IPS DF 19.7 (cell line): Measurements from ENCODE around the gene TFPI.

Experiments
- DNase-seq: peaks from one replicate; pipeline ENCODE4 v3.0.0-alpha.2; 2013; ENCODE audit warnings: low read depth, low spot score

The TFPI gene

GRCh38 chr2:187504312-187504921 lies 49.8 kb downstream of the TFPI start:
- DNase-seq = no peak

- no peak for DNase-seq
These were observed 50.5 kb downstream of the TFPI start for GRCh38 chr2:187503700-187504099.

- DNase-seq = no peak
These were observed 51.8 kb downstream of the TFPI start for GRCh38 chr2:187502467-187502866.

GRCh38 chr2:187500585-187501359 lies 53.5 kb downstream of the TFPI start:
- DNase-seq = no peak

GRCh38 chr2:187499941-187500532 lies 54.2 kb downstream of the TFPI start:
- no peak for DNase-seq

- DNase-seq = no peak
These were observed 56.3 kb downstream of the TFPI start for GRCh38 chr2:187497858-187498463.

GRCh38 chr2:187497140-187497539 lies 57.1 kb downstream of the TFPI start:
- DNase-seq = no peak

- no peak for DNase-seq
These were observed 58.9 kb downstream of the TFPI start for GRCh38 chr2:187495324-187495723.

GRCh38 chr2:187493877-187494568 lies 60.2 kb downstream of the TFPI start:
- no peak for DNase-seq

GRCh38 chr2:187493180-187493579 lies 61.1 kb downstream of the TFPI start:
- DNase-seq = no peak

GRCh38 chr2:187486241-187486640 lies 68.0 kb downstream of the TFPI start:
- no peak for DNase-seq

- no peak for DNase-seq
These were observed 68.7 kb downstream of the TFPI start for GRCh38 chr2:187485523-187485922.

GRCh38 chr2:187483537-187483936 lies 70.7 kb downstream of the TFPI start:
- DNase-seq = no peak

- no peak for DNase-seq
These were observed 71.4 kb downstream of the TFPI start for GRCh38 chr2:187482796-187483195.

- no peak for DNase-seq
These were observed 72.7 kb downstream of the TFPI start for GRCh38 chr2:187481543-187481942.

- no peak for DNase-seq
These were observed 75.5 kb downstream of the TFPI start for GRCh38 chr2:187478719-187479118.

- no peak for DNase-seq
These were observed 77.2 kb downstream of the TFPI start for GRCh38 chr2:187477051-187477450.

- no peak for DNase-seq
These were observed 78.6 kb downstream of the TFPI start for GRCh38 chr2:187475499-187476248.

GRCh38 chr2:187470698-187471097 lies 83.5 kb downstream of the TFPI start:
- DNase-seq = no peak

- no peak for DNase-seq
These were observed 84.7 kb downstream of the TFPI start for GRCh38 chr2:187469538-187469937.

- DNase-seq = no peak
These were observed 86.0 kb downstream of the TFPI start for GRCh38 chr2:187468262-187468661.
